ENCODE data around the gene HOMEZ.
A peak's percentile ranks its signal among the peaks of the same experiment; 100 is the strongest.
"Not testable (repeated sequence)": the region's sequence is repeated elsewhere in the genome, so short reads cannot be mapped to it uniquely, and the experiment has no call there.

HOMEZ gene

DNA sequence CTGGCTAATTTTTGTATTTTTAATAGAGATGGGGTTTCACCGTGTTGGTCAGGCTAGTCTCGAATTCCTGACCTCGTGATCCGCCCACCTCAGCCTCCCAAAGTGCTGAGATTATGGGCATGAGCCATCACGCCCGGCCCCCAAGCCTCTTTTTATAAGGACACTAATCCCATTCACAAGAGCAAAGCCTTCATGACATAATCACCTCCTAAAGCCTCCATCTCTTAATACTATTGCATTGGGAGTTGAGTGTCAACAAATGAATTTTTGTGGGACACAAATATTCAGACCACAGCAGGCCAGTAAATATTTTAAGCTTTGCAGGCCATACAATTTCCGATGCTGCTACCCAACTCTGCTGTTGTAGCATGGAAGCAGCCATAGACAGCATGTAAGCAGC, 37.3 kb downstream of the HOMEZ start:
- Mint-ChIP-seq H3K4me1 (no peaks in the 10 kb centered on the region), H3K4me3 (no peak overlapping the region), H3K9me3 (no peaks in the 10 kb centered on the region), H3K27ac (ENCODE audit: low read depth) (no peak overlapping the region), H3K27me3 (peaks cover 43% of the 10 kb centered on the region), H3K36me3 (ENCODE audit: insufficient read depth) (no peaks in the 10 kb centered on the region)
- DNase-seq (ENCODE audit: low spot score in 2 of 2) (no peak), ATAC-seq (replicated peaks; ENCODE audit: extremely low read depth, poor library complexity, severe bottlenecking) (no peak)

DNA sequence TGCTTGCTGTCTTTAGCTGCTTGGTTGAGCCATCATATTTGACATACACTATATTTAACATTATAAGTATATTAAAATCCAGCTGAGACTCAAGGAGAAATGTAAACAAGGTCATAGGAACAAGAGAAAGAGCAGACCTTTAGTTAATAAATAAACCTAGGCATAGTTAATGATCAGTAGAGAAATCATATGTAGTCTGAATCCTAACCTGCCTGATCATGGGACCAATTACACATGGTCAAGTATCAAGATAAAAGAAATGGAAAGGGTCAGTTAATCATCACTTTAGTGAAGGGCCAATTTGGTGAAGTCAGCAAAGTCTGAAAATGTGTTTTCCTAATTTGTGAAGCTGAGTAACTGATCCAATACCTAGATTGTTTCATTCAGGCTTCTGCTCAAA, 40.6 kb downstream of the HOMEZ start:
- Mint-ChIP-seq H3K4me1 (no peaks in the 10 kb centered on the region), H3K27me3 (peaks cover 22% of the 10 kb centered on the region), H3K9me3 (no peaks in the 10 kb centered on the region), H3K27ac (ENCODE audit: low read depth) (no peak overlapping the region), H3K36me3 (ENCODE audit: insufficient read depth) (no peaks in the 10 kb centered on the region), H3K4me3 (no peak overlapping the region)
- ATAC-seq (replicated peaks; ENCODE audit: extremely low read depth, poor library complexity, severe bottlenecking) (no peak), DNase-seq (ENCODE audit: low spot score in 2 of 2) (no peak)

DNA sequence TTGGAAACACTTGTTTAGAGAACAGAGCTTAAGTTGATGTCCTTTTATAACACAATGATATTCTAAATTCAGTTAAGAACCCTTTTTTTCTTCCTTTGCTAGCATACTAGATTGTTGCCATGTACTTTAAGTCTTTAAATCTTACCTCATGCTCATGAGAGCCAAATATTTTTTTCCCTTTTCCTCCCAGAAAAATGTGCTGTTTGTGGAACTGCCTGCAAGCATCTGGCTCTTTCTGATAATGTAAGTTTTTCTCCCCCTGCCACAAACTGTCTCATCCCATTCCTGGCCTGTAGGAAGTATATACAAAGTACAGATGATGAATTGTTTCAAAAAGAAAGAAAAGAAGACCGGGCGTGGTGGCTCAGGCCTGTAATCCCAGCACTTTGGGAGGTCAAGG, 42.9 kb downstream of the HOMEZ start:
- H3K4me1 Mint-ChIP-seq = no peaks in the 10 kb centered on the region
- no peak overlapping the region for H3K4me3 Mint-ChIP-seq
- H3K36me3 Mint-ChIP-seq (ENCODE audit: insufficient read depth) = no peaks in the 10 kb centered on the region
- no peaks in the 10 kb centered on the region for H3K9me3 Mint-ChIP-seq
- DNase-seq (ENCODE audit: low spot score in 2 of 2) (no peak), ATAC-seq (replicated peaks; ENCODE audit: extremely low read depth, poor library complexity, severe bottlenecking) (no peak)
- H3K27me3 Mint-ChIP-seq = peaks cover 29% of the 10 kb centered on the region
- no peak overlapping the region for H3K27ac Mint-ChIP-seq (ENCODE audit: low read depth)

DNA sequence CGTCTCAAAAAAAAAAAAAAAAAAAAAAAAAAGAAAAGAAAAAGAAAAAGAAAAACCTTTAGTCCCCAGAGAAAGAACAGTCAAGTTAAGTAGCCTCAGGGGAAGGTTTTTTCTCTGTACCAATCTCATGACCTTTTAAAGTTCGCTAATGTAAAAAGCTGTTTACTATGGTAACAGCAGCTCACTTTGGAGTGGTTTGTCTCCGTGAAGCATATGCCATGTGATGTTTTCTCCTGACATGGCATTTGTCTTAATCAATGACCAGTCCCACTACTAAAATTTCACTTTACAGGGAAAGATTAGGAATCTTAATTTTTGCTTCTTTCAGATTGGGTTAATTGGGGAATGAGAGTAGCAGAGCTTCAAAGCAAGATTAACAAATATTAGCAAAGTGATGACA, 43.9 kb downstream of the HOMEZ start:
- Mint-ChIP-seq H3K4me3 (no peak overlapping the region), H3K4me1 (peaks cover 5% of the 10 kb centered on the region), H3K27me3 (peaks cover 39% of the 10 kb centered on the region), H3K27ac (ENCODE audit: low read depth) (no peak overlapping the region), H3K36me3 (ENCODE audit: insufficient read depth) (no peaks in the 10 kb centered on the region), H3K9me3 (no peaks in the 10 kb centered on the region)
- ATAC-seq (replicated peaks; ENCODE audit: extremely low read depth, poor library complexity, severe bottlenecking) (no peak), DNase-seq (ENCODE audit: low spot score in 2 of 2) (no peak)

DNA sequence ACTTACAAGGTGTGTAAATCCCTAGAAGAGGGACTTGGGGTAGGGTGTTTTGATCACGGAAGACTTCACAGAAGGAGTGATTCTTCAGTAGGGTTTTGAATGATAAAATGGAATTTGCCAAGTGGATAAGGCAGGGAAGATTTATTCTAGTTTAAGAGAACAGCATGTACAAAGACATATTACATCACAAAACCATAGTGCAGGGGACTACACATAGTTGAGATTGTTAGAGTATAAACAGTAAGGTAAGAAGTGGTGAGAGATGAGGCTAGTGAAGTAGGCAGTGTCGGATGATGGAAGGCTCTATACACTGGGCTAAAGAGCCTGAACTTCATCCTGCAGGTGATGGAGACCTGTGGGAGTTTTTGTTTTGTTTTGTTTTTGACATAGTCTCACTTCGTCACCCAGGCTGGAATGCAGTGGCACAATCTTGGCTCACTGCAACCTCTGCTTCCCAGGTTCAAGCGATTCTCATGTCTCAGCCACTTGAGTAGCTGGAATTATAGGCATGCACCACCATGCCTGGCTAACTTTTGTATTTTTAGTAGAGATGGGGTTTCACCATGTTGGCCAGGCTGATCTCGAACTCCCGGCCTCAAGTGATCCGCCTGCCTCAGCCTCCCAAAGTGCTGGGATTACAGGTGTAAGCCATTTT, 44.7 kb downstream of the HOMEZ start:
- not testable (repeated sequence) for ATAC-seq (replicated peaks; ENCODE audit: extremely low read depth, poor library complexity, severe bottlenecking); H3K36me3 Mint-ChIP-seq (ENCODE audit: insufficient read depth); H3K4me3 Mint-ChIP-seq; DNase-seq (ENCODE audit: low spot score in 2 of 2); H3K27ac Mint-ChIP-seq (ENCODE audit: low read depth); H3K9me3 Mint-ChIP-seq; H3K4me1 Mint-ChIP-seq
- H3K27me3 Mint-ChIP-seq = peaks cover 41% of the 10 kb centered on the region

DNA sequence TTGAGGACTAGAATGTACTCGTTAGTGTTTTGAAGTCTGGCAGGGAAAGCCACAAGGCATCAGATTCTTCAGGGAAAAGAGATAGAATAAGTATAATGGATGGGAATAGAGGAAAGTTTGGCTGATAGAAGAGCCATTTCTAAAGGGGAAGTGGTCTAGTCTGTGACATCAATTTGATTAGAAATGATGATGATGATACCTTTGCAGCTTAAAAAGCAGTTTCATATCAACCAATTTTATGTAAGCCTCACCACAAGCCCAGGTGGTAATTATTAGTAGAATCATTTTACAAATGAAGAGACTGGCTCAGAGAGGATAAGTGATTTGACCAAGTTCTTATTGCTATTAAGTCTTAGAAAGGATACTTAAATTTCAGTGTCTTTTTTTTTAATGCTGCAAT, 45.3 kb downstream of the HOMEZ start:
- ATAC-seq (replicated peaks; ENCODE audit: extremely low read depth, poor library complexity, severe bottlenecking) (no peak), DNase-seq (ENCODE audit: low spot score in 2 of 2) (no peak)
- Mint-ChIP-seq H3K4me1 (peaks cover 5% of the 10 kb centered on the region), H3K9me3 (no peaks in the 10 kb centered on the region), H3K27ac (ENCODE audit: low read depth) (no peak overlapping the region), H3K36me3 (ENCODE audit: insufficient read depth) (no peaks in the 10 kb centered on the region), H3K27me3 (peaks cover 41% of the 10 kb centered on the region), H3K4me3 (no peak overlapping the region)

DNA sequence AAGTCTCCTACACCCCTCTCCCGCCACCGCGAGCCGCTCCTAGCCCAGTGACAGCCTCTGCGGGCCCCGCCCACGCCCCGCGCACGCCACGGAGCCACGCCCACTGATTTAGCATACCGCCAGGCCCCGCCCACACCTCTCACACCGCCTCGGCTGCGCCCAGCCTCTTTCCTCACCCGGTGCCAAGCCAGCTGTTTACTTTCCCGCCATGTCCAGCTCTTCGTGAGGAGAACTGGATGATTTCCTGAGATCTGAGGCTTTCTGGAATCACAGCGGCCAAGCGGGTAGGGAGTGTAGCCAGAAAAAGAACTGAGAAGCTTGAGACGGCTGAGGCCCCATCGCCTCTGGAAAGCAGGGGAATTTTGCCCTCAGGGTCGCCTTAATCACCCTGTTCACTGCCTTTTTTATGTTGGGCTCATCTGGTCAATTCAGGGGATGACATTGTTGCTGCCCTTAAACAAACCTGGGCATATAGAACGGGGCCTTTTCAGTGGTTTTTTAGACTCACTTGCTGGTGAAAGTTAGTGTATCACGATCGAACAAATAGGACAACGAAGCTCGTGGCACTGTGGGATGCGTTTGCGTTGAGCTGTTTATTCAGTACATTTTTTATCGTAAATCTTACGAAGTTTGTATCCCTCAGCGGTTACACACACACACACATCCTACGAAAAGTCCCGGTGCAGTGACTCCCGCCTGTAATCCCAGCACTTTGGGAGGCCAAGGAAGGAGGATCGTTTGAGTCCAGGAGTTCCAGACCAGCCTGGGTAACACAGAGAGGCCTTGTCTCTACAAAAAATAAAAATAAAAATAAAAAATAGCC, 47.9 kb downstream of the HOMEZ start, which contains the start of gene RNF212B:
Gene RNF212B (plus strand): TSS at position 165 of the 823 bp plus-strand sequence. CDS start 2,410 bp downstream, outside the sequence.
- Mint-ChIP-seq H3K9me3 (no peaks in the 10 kb centered on the region), H3K27ac (ENCODE audit: low read depth) (no peak within 1 kb of the TSS), H3K36me3 (ENCODE audit: insufficient read depth) (no peaks in the 10 kb centered on the region), H3K4me3 (no peak within 1 kb of the TSS), H3K27me3 (peaks cover 41% of the 10 kb centered on the region), H3K4me1 (peaks cover 5% of the 10 kb centered on the region)
- DNase-seq (ENCODE audit: low spot score in 2 of 2) = peak; percentile 46 to 47
- peak; percentile 52 for ATAC-seq (replicated peaks; ENCODE audit: extremely low read depth, poor library complexity, severe bottlenecking)

DNA sequence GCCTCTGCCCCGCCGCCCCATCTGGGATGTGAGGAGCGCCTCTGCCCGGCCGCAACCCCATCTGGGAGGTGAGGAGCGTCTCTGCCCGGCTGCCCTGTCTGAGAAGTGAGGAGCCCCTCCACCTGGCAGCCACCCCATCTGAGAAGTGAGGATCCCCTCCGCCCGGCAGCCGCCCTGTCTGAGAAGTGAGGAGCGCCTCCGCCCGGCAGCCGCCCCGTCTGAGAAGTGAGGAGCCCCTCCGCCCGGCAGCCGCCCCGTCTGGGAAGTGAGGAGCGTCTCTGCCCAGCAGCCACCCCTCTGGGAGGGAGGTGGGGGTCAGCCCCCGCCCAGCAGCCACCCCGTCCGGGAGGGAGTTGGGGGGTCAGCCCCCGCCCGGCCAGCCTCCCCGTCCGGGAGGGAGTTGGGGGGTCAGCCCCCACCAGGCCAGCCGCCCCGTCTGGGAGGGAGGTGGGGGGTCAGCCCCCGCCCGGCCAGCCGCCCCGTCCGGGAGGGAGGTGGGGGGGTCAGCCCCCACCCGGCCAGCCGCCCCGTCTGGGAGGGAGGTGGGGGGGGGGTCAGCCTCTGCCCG, 53.6 kb downstream of the HOMEZ start:
- H3K27ac Mint-ChIP-seq (ENCODE audit: low read depth); H3K36me3 Mint-ChIP-seq (ENCODE audit: insufficient read depth); H3K9me3 Mint-ChIP-seq; DNase-seq (ENCODE audit: low spot score in 2 of 2); ATAC-seq (replicated peaks; ENCODE audit: extremely low read depth, poor library complexity, severe bottlenecking); H3K4me3 Mint-ChIP-seq; H3K27me3 Mint-ChIP-seq; H3K4me1 Mint-ChIP-seq: not testable (repeated sequence)

DNA sequence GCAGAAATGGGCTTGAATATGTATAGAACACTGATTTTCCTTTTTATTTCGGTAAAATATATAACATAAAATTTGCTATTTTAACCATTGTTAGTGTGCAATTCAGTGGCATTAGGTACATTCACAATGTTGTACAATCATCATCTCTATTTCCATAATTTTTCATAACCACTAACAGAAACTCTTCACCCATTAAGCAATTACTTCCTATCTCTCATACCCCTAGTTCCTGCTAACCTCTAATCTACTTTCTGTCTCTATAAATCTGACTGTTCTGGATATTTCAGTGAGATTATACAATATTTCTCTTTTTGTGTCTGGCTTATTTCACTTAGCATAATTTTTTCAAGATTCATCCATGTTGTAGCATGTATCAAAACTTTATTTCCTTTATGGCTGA, 57.1 kb downstream of the HOMEZ start:
- Mint-ChIP-seq H3K27ac (ENCODE audit: low read depth) (no peak overlapping the region), H3K4me1 (no peaks in the 10 kb centered on the region), H3K9me3 (no peaks in the 10 kb centered on the region), H3K4me3 (no peak overlapping the region), H3K27me3 (peaks cover 17% of the 10 kb centered on the region), H3K36me3 (ENCODE audit: insufficient read depth) (no peaks in the 10 kb centered on the region)
- DNase-seq (ENCODE audit: low spot score in 2 of 2) = no peak
- no peak for ATAC-seq (replicated peaks; ENCODE audit: extremely low read depth, poor library complexity, severe bottlenecking)

DNA sequence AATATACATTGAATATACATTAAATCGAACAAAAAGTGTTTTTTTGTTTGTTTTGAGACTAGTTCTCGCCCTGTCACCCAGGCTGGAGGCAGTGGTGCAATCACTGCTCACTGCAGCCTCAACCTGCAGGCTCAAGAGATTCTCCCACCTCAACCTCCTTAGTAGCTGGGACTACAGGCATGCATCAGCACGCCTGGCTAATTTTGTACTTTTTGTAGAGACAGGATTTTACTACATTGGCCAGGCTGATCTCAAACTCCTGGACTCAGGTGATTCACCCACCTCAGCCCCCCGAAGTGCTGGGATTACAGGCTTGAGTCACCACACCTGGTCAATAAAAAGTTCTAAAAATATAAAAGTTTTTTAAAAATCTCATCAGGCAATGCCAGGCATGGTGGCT, 58.4 kb downstream of the HOMEZ start:
- H3K4me3 Mint-ChIP-seq = no peak overlapping the region
- no peaks in the 10 kb centered on the region for H3K36me3 Mint-ChIP-seq (ENCODE audit: insufficient read depth)
- H3K27ac Mint-ChIP-seq (ENCODE audit: low read depth) = no peak overlapping the region
- DNase-seq (ENCODE audit: low spot score in 2 of 2) (no peak), ATAC-seq (replicated peaks; ENCODE audit: extremely low read depth, poor library complexity, severe bottlenecking) (no peak)
- H3K27me3 Mint-ChIP-seq = peaks cover 23% of the 10 kb centered on the region
- no peaks in the 10 kb centered on the region for H3K9me3 Mint-ChIP-seq
- no peaks in the 10 kb centered on the region for H3K4me1 Mint-ChIP-seq

DNA sequence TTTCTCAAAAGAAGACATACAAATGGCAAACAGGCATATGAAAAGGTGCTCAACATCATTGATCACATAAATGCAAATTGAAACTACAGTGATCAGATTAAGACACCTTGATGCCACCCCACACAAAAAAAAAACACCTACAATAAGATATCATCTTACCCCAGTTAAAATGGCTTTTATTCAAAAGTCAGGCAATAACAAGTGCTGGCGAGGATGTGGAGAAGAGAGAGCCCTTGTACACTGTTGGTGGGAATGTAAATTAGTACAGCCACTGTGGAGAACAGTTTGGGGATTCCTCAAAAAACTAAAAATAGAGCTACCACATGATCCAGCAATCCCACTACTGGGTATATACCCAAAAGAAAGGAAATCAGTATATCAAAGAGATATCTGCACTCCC, 61.0 kb downstream of the HOMEZ start:
- not testable (repeated sequence) for H3K4me1 Mint-ChIP-seq; H3K27ac Mint-ChIP-seq (ENCODE audit: low read depth); H3K36me3 Mint-ChIP-seq (ENCODE audit: insufficient read depth); DNase-seq (ENCODE audit: low spot score in 2 of 2); H3K4me3 Mint-ChIP-seq; H3K9me3 Mint-ChIP-seq; ATAC-seq (replicated peaks; ENCODE audit: extremely low read depth, poor library complexity, severe bottlenecking)
- peaks cover 47% of the 10 kb centered on the region for H3K27me3 Mint-ChIP-seq
